GOT3 (cell line): Measurements from ENCODE around the gene ZNF423.

Experiments
- DNase-seq: peaks from one replicate; lab custom pipeline; 2025; ENCODE audit warnings: mixed read lengths; lab: John Stamatoyannopoulos, UW

Gene ZNF423

DNA sequence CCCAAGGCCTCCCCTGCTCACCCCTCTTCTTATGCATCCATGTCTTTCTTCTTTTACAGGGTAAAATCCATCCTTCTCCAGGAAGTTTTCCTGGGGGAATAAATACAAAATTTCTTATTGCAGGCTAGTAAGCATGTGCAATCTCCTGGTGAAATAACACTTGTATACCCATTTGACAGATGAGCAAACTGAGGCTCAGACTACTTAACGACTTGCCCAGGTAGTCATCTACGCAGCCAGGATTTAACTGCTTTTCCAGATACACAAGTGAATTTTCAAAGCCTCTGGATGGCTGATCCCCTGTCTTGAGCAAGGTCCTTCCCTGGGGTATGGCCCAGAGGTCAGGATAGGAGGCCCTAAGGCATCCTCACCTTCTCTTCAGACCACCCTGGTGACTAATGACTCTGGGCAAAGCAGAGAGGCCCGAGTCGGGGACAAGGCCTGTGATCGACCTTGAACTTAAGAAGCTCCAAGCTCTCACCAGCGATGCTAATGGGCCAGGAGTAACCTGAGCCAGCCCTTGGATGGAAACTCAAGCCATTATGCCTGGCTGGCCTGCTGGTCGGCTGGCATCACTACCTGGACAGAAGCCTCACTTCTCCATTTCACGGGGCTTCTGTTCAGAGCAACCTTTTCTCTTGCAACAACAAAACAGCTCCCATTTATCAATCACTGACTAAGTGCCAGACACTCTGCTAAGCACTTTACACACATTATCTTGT is 33.1 kb downstream of the ZNF423 start:
- DNase-seq = no peak

DNA sequence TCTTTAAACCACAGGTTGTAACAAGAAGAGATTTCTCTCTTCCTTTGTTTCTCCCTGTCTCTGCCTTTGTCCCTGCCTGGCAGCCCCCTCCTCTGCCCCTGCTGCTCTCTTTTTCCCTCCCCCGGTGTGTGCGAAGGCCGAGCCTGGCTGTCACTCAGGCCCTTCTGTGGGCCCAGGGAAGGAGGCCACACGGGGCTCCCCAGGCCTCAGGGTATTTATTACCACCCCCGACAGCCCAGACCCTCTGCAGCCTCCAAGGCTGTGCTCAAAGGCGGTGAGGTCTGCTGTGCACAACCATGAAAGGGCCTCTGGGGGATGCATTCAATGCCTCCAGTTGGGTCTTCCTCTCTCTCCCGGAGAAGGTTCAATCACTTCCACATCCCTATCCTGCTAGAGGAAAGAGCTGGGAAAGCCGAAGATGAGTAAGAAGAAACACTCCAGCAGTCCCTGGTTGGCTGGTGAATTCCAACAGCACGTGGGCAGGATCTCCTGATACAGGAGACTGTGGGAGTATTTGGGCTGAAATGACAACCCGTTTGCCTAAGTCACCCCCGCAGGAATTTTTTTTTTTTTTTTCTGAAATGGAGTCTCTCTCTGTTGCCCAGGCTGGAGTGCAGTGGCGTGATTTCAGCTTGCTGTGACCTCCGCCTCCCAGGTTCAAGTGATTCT is 34.2 kb downstream of the ZNF423 start:
- no peak for DNase-seq

DNA sequence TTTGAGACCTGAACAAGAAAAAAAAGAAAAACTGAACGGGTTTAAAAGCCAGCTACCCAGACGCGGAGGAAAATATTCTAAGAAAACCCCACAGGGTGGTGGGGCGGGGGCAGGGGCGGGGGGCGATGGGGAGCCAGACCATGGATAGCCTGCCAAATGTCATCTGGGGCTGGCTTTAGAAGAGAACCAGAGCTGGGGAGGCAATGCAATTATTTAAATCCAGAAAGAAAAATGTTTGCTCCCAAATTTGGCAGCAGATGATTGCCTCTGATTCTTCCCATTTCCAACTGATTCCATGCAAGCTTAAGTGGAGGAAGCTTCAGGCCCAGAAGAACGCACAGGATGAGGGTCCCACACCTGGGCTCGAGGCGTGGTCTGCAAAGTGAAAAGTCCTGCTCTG is 34.8 kb downstream of the ZNF423 start:
- DNase-seq = no peak

DNA sequence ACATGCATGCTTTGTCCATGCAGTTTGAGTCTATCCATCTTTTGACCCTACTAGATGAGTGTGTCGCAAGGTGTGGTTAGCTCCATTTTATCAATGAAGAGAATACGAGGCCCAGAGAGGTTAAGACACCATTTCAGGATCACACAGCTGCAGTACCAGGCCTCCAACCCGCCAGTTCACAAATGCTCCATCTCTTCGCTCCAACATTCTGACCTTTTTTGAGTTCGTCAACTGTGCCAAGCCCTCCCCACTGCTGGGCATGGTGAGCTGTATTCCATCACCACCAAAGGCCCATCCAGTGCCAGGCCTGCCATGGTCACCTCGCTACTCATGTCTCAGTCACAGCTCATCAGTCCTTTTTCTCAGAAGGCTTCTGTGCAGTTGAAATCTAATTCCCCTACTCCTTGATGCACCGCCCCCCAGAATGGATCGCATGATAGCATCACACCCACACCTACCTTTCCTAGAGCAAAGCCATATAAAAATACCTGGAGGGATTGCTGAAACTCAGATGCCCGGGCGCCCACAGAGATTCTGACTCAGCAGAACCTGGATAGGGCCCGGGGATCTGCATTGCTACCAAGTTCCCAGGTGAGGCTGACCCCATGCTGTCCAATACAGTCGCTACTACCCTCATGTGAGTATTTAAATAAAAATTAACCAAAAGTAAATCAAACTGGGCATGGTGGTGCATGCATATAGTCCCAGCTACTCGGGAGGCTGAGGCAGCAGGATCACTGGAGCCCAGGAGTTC is 38.0 kb downstream of the ZNF423 start:
- DNase-seq = no peak

DNA sequence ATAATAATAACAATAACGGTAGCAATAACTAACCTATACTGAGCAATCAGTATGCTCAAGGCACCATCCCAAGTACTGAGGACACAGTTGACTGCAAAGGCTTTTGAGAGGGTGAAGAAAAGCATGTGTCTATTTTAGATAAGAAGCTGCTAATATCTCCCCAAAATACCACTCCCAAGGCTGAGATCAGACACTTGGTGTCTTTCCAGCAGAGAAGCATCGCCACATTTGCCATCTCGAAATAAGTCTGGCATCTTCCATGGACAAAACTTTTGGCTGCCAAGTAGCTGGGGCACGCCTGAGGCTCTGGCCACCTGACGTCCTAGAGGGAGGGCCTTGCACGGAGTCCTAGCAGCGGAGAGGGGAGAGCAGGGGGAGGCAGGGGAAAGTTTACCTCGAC is 39.0 kb downstream of the ZNF423 start:
- no peak for DNase-seq

DNA sequence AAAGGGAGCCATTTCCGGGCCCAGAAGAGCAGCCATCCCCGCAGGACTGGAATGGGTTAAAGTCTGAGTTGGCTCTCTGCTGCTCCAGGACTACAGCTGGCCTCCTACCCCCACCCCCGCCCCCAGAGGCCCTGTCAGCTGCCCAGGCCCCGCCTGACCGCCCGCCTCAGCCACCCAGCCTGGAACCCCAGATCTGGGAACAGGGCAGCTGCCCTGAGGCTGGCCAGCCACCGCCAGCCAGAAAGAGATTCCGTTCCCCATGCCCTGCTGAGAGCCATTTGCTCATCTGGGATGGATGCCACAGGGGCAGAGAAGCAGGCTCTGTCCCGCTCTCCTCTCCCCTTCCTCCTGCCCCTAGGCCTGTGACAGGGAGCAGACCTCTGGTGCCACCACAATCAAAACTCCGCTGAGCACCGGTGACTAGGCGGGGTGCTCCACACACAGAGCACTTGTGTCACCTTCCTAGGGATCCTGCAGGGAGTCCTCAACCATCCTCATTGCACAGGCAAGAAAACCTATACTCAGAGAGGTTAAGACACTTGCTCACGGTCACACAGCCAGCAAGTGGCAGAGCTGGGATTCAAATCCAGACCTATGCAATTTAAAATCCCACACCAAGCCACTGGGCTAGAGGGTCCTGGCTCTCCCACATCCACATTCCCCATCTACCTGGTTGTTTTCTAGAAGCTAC is 44.1 kb downstream of the ZNF423 start:
- DNase-seq = no peak

DNA sequence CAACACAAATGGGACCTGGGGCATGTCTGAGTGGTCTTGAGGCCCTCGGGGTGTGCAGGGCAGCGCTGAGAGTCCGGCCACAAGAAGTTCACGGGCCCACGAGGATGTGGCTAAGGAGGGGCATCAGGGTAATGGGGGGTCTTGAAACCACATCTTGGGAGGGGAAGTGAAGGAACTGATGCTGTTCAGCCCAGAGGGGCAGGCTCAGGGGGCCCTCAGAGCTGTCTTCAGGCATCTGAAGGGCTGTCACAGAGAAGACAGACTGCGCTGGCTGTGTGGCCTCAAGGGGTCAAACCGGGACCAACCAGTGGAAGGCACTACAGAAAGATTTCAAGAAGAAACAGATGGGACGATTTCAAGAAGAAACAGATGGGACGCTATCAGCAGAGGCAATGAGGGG is 45.1 kb downstream of the ZNF423 start:
- no peak for DNase-seq

DNA sequence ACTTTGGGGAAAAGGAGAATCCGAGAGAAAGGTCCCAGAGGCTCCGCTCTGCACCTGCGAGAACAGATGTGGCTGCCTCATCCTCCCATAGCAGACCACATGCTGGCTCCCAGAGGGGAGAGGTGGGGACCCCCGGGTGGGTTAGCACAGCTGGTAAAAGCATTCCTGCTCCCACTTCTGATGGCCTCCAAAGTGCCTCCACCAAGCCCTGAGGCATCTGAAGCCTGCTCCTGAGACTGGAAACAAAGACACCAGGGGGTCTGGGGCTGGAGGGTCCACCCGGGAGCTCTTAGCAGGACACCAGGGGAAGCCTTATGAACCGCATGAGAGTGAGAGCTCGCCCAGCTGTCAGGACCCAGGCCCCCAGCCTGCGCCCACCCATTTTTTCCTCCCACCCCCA is 46.4 kb downstream of the ZNF423 start:
- DNase-seq = no peak

DNA sequence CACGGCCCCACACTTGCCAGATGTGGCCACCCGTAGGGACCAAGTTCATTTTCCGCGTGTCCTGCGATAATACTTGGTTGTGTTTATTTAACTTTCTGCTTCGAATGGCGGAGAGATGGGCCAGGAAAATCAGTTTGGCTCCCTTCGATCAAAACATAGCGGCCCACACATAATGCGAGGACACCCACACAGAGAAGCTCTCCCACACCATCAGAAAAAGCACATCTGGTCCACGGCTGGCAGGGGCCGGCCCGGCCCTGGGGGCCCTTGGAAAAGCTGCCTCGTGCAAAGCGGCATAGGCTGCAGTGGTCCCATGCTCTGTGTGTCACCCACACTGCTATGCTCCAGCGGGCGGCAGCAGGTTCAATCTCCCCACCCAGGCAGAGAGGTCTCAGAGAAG is 46.9 kb downstream of the ZNF423 start:
- DNase-seq = no peak

DNA sequence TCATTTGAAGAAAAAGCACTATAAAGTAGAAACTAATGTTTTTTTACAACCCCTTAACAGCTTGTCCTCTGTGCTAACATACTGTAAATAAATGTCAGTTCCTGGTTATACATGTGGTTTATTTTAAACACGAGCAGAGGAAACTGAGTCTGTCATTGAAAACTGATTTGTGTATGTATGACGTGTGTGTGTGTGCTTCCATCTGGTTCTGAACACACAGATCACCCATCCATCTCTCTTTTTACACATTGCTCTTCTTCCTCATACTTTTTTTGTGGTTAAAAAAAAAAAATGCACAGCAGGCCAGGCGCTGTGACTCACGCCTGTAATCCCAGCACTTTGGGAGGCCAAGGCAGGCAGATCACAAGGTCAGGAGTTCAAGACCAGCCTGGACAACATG is 49.5 kb downstream of the ZNF423 start:
- DNase-seq = no peak

DNA sequence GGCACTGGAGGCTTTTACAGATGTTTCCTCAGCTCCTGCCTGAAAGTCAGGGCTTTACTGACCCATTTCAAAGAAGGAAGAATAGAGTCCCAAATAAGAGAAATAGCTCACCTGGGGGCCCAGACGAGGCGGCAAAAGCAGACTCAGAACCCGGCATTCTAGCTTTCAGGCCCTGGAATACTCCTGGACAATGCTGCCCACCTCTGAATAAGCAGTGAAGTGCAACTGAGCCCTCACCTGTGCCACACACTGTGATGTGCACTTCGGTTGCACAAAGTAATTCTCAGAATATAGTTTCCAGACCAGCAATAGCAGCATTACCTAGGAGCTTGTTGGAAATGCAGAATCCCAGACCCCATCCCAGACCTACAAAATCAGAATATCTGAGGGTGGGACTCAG is 54.6 kb downstream of the ZNF423 start:
- no peak for DNase-seq

DNA sequence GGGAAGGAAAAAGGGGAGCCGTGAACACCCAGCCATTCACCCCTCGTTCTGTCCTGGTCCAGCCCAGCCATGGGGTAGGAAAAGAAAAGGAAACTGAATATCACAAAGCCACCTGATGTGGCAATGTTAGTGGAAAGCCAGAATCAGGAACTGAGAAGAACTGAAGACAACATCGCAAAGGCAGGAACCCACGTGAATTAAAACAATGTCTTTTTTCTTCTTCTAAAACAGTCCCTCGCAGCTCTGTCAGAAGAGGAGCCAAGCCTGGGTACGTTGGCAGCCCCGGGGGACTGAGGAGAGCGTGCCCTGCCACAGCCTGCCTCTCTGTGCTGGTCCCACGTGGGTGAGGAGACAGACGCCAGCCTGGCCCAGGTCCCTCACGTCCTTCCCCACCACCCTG is 55.0 kb downstream of the ZNF423 start:
- DNase-seq = no peak

DNA sequence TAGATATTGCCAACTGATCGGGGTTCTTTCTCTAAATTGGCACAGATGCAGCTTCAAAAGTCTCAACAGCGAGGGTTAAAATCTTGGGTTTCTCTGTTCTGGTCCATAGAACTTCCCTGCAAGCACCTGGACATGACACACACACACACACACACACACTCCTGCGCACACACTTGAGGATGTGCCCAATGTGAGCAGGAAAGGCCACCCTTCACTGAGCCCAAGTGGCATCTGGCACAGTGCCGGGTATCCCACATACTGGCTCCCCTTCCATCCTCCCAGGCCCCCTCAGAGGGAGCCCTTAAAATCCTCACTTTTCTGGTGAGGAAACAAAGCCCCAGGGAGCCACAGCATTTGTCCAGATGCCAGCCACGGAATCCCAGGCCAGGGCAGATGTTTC is 55.5 kb downstream of the ZNF423 start:
- DNase-seq = no peak

DNA sequence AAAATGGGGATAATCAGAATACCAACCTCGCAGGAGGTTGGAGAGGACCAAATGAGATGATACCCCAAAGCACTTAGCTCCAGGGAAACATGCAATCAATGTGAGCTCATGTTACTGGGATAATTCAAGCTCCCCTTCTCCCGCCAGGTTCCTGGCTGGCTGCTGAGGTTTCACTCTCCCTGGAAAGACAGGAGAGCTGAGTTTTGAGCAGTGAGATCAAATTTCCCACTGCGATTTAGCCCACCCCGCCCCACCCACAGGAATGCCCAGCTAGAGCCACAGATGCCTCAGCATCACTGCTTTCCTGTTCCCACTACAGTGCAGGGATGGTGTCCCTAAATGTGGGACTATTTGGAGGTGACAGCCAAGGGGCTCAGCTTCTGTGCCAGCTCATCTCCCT is 56.7 kb downstream of the ZNF423 start:
- no peak for DNase-seq

DNA sequence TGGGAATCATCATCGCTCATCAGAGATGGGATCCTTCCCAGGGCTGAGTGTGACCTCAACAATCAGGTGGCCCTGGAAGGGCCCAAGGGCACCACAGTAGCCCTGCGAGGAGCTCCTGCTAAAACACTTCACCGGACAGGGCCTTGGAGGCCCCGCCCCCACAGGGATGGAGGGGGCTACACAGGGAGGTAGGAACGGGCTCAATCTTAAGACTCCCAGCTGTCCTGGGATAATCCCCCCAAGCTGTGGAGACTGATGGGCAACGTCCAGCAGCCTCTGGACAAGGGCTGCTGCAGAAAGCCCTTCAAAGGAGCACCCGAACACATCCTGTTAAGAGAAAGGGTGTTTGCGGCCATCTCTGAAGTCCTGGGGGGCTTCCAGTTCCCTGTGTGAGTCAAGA is 60.4 kb downstream of the ZNF423 start:
- no peak for DNase-seq

DNA sequence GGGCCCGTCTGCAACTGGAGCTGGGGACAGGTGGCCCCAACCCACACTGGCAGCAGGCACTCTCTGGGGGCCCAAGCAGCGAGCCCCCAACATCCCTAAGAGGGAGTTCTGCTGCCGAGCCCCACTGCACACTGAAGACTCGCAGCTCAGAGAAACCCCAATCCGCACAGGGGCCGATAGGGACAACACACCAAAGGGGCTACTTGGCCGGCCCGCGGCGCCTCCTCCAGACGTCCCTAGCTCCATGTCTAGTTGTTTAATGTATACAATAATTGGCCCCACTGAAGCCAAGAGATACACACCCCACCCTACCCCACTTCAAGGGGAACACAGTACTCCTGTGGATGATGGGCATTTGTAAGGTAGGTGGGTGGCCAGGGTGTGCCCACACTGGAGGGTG is 62.7 kb downstream of the ZNF423 start:
- no peak for DNase-seq

DNA sequence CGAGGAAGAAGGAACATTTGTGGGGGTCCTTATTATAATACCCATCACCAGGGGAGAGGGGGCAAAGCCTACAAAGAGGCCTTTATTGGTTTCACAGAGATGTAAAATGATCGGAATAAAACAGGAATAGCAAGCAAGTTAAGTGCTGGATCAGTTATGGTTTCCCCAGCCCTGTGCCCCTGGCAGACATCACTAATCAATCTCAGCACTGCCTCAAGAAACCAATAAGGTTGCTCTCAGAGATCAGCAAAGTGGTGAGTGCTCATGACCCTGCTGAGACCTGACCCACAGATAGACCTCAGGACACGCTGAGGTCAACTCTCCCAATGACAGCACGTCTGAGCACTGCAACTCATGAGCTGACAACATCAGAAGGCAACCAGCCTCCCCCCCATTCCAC is 66.3 kb downstream of the ZNF423 start:
- no peak for DNase-seq

DNA sequence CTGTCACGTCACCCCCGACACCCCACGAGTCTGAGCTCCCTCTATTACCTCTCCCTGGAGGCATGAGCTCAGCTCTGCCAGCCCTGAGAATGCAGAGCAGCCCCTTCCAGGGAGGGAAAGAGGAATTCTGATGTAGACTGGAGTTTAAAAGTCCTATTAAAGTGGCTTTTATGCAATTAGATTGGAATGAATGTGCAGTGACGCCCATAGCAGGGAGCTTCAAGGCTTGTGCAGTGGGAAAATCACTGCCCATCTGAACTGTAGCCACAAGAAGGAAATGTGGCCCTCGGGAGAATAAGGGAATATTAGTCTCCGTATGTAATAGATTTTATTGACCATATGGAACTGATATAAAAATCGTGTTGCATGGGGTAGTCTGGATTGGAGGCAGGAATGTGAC is 66.9 kb downstream of the ZNF423 start:
- DNase-seq = no peak

DNA sequence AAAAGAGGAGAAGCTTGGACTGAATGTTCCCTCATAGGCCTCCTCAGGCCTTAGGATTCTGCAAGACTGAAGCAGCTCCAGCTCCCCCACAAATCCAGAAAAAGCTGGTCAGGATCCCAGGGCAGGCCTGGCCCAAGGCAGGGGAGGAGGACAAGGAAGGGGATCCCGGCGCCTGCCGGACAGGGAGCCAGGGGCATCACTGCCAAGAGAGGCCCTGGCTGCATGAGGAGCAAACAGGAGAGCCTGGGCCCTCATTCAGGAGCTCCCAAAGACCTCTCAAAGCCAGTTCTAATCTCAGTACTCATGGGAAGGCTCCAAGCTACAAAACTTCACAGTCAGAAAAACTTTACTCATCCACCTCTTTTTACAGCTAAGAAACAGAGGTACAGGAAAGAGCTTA is 67.3 kb downstream of the ZNF423 start:
- no peak for DNase-seq

DNA sequence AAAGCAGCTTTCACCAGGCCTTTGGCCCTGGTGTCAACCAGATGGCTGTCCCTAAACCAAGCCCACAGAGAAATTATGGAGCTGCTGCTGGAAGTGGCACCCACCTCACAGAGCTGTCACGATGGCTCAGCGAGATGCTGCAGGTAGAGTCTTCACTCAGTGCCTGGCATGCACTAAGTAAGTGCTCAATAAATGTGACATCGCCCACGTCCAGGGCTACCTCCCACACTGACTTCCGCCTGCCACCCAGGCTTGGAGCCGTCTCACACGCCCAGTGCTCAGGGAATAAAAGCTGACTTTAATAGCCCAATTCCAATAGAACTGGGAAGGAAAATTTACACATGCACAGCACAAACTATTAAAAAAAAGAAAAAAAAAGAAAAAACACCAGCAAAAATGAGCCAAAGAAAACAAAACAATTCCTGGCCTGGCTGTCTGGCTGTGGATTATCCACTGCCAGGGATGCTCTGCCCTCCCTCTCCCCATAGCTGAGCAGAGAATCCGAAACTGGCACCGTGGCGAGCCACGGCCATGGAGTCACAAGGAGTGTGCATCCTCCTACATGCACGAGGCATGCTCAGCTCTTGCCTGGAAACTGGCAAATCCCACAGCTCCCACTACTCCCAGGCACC is 68.9 kb downstream of the ZNF423 start:
- DNase-seq = no peak

DNA sequence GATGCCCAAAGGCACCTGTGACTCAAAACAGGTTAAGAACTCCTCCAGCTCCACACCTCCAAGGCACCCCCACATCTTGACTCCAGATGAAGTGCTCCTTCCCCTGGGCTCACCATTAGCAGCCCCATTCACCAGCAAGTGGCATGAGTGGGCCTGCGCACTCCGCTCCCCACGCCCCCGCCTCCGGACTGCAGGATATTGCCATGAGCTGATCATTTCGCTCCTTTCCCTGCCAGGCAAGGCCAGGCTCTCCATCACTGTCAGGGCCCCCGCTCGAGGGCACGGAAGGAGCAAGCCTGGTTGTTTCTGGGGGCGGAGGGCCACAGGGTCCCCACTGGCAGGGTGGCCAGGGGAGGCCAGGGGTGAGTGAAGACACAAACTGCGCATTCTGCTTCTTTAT is 69.9 kb downstream of the ZNF423 start:
- no peak for DNase-seq

DNA sequence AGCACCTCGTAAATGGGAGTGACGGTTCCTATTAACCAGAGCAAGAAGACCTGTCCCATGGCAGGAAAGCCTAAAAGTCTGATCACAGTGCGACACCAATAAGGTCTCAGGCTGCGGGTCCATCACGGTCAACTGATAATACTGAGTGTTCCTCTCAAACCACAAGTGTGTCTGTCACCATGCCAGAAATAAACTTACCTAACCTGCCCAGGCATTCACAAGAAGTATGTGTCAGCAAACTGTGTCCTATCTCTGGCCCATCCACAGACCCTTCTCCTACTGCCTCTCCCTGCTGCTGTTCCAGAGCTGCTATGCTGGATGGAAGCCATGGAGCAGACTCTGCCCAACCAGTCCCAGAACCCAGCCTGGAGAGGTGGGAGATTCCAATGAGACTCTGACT is 73.5 kb downstream of the ZNF423 start:
- no peak for DNase-seq
